Panc1 (cell line): ENCODE measurements around the gene DLL3. TPM values are rescaled to one million over a fixed set of nuclear protein-coding genes. Genes with fewer than 3 reads are reported as not detected.
"Not testable (repeated sequence)": the region's sequence is repeated elsewhere in the genome, so short reads cannot be mapped to it uniquely, and the experiment has no call there.

ENCODE experiments used
- ATAC-seq: fragments of 200-7000 bp; cut with Tn5 transposase; 2 replicates; pipeline ENCODE4 v1.9.1; 2020; ENCODE audit warnings: mild to moderate bottlenecking, moderate library complexity
- BruUV-seq: library from RNA; stranded (reverse); fragments of 400-500 nt; replicated peaks from 2 replicates; lab custom pipeline; 2021; lab: Mats Ljungman, UMichigan
- CTCF ChIA-PET: fragments of 300-600 bp; sonication (Branson Sonifier 250); formaldehyde crosslinking; loops from one replicate; lab custom pipeline; 2022; ENCODE audit warnings: antibody characterized with exemption; lab: Charles Lee
- POLR2A ChIA-PET: fragments of 300-600 bp; sonication (Branson Sonifier 250); formaldehyde crosslinking; loops from one replicate; lab custom pipeline; 2022; ENCODE audit warnings: antibody characterized with exemption; lab: Charles Lee
- DNase-seq: peaks from one replicate; pipeline ENCODE4 v3.0.0-alpha.2; 2010; ENCODE audit warnings: low read depth, low spot score
- H3K27ac ChIP-seq: 2 replicates; pipeline ENCODE4 v1.5.1; 2011; ENCODE audit warnings: mild to moderate bottlenecking, low read length, inconsistent platforms
- H3K27me3 ChIP-seq: fragments of 200-500 bp; sonication (Bioruptor generic); 2 replicates; pipeline ENCODE4 v1.6.0; 2014; ENCODE audit warnings: low read length, inconsistent platforms; ENCODE audit not compliant: control insufficient read depth, insufficient read depth
- H3K36me3 ChIP-seq: fragments of 200-500 bp; sonication (Bioruptor generic); 2 replicates; pipeline ENCODE4 v1.5.1; 2014; ENCODE audit warnings: inconsistent platforms, mild to moderate bottlenecking, low read length, moderate library complexity; ENCODE audit not compliant: control insufficient read depth, insufficient read depth
- H3K4me1 ChIP-seq: 2 replicates; pipeline ENCODE4 v1.5.1; 2011; ENCODE audit warnings: inconsistent platforms, mild to moderate bottlenecking, low read length, moderate library complexity; ENCODE audit not compliant: control insufficient read depth, insufficient read depth
- H3K4me3 ChIP-seq, 2 experiments: 2 replicates each; pipeline ENCODE4 v1.5.1; 2011 to 2012; ENCODE audit warnings: low read depth in 2 of 2, low read length in 2 of 2, mild to moderate bottlenecking in 2 of 2, inconsistent platforms in 1 of 2, moderate library complexity in 1 of 2
- H3K9me3 ChIP-seq: fragments of 200-500 bp; sonication (Bioruptor generic); 2 replicates; pipeline ENCODE4 v1.5.1; 2014; ENCODE audit warnings: low read depth, mild to moderate bottlenecking, inconsistent platforms, low read length, moderate library complexity; ENCODE audit not compliant: control insufficient read depth, insufficient read depth
- CTCF ChIP-seq: fragments of 450-650 bp; IDR thresholded peaks from 2 replicates; pipeline ENCODE4 v1.5.1; 2017; ENCODE audit warnings: mild to moderate bottlenecking
- POLR2AphosphoS5 ChIP-seq: IDR thresholded peaks from 2 replicates; pipeline ENCODE4 v1.6.1; 2012; ENCODE audit warnings: mild to moderate bottlenecking, low read depth, low read length, moderate library complexity
- REST ChIP-seq, 2 experiments: IDR thresholded peaks; 2 replicates each; pipeline ENCODE4 v1.6.1; 2011 to 2012; ENCODE audit warnings: low read depth in 2 of 2, control low read depth in 1 of 2, low read length in 1 of 2, mild to moderate bottlenecking in 1 of 2, moderate library complexity in 1 of 2; ENCODE audit not compliant: insufficient read depth in 1 of 2
- SIN3A ChIP-seq: IDR thresholded peaks from 2 replicates; pipeline ENCODE4 v1.6.1; 2012; ENCODE audit warnings: low read depth, mild to moderate bottlenecking, low read length, moderate library complexity, borderline replicate concordance; ENCODE audit not compliant: insufficient read depth
- TCF7L2 ChIP-seq: IDR thresholded peaks from 2 replicates; pipeline ENCODE4 v1.6.1; 2011; ENCODE audit warnings: mild to moderate bottlenecking, low read depth, low read length, inconsistent platforms
- in situ Hi-C: cut with HindIII; loops from 2 replicates; pipeline ENCODE4 v1.10.0; 2016; ENCODE audit warnings: low sequenced_read_pairs, low pct_unique_long_range_greater_than_20kb
- intact Hi-C: fragments of 100-400 bp; cut with micrococcal nuclease; formaldehyde crosslinking; loops from one replicate; pipeline ENCODE4 v1.10.0; 2022; ENCODE audit not compliant: unreplicated experiment
- total RNA-seq: library from RNA; stranded (reverse); gene quantifications from one replicate; pipeline ENCODE4 v1.2.1, GENCODE V29; 2021; ENCODE audit not compliant: unreplicated experiment

Gene DLL3
- total RNA-seq, 1 experiment from 2014 or later = 76.9 TPM

GRCh38 chr19:39449116-39449797, 49.5 kb upstream of the DLL3 start:
- BruUV-seq = no TSS peak
- peaks cover 40% of the 10 kb centered on the region for H3K36me3 ChIP-seq
- no peaks in the 10 kb centered on the region for H3K9me3 ChIP-seq
- CTCF ChIA-PET = interaction anchor here (0.5 to 4.6 kb wide), 12 partner anchors 9 to 300 kb away, joined by 3 to 36 read pairs (median 6); partner anchors contain the start of genes EID2 and RPS16
- H3K4me3 ChIP-seq = no peak overlapping the region
- no peaks in the 10 kb centered on the region for H3K27me3 ChIP-seq
- DNase-seq (no peak), ATAC-seq (no peak)
- intact Hi-C loops = no loop called here
- in situ Hi-C loops = no loop called here
- TF ChIP-seq REST (IDR thresholded peaks at IDR 0.05; ENCODE audit: insufficient read depth in 1 of 2, low read depth in 2 of 2, low read length in 1 of 2) (no peak), POLR2AphosphoS5 (no peak), SIN3A (no peak), CTCF (no peak), TCF7L2 (no peak)
- peaks cover 31% of the 10 kb centered on the region for H3K4me1 ChIP-seq
- H3K27ac ChIP-seq = no peak overlapping the region
- POLR2A ChIA-PET = interaction anchor here (0.5 to 9.0 kb wide), 14 partner anchors 16 to 888 kb away, joined by 3 to 254 read pairs (median 7); partner anchors contain the start of genes EID2B and RPS16

DNA sequence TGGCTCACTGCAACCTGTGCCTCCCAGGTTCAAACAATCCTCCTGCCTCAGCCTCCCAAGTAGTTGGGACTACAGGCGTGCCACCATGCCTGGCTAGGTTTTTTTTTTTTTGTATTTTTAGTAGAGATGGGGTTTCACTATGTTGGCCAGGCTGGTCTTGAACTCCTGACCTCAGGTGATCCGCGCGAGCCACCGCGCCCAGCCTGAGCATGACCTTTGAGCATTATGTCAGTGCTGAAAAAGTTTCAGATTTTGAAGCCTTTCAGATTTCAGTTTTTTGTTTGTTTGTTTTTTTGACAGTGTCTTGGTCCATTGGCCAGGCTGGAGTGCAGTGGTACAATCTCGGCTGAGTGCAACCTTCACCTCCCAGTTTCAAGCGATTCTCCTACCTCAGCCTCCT, 47.5 kb upstream of the DLL3 start:
- DNase-seq, H3K9me3 ChIP-seq, BruUV-seq, H3K4me3 ChIP-seq, H3K27me3 ChIP-seq, H3K27ac ChIP-seq, ATAC-seq: not testable (repeated sequence)
- Histone ChIP-seq H3K4me1 (peaks cover 29% of the 10 kb centered on the region), H3K36me3 (peaks cover 47% of the 10 kb centered on the region)
- intact Hi-C loops (loop anchor here (2.0 kb wide), 1 partner anchor 22 kb away; no protein-coding TSS in a partner anchor), in situ Hi-C loops (loop anchor here (5.0 kb wide), 1 partner anchor 51 kb away; no protein-coding TSS in a partner anchor)
- POLR2A ChIA-PET = interaction anchor here (0.6 to 9.0 kb wide), 2 partner anchors 9 to 18 kb away, joined by 3 to 254 read pairs; partner anchors contain the start of gene RPS16
- CTCF ChIA-PET = interaction anchor here (0.6 to 1.5 kb wide), 3 partner anchors 11 to 391 kb away, joined by 3 read pairs; partner anchors contain the start of gene EID2B

DNA sequence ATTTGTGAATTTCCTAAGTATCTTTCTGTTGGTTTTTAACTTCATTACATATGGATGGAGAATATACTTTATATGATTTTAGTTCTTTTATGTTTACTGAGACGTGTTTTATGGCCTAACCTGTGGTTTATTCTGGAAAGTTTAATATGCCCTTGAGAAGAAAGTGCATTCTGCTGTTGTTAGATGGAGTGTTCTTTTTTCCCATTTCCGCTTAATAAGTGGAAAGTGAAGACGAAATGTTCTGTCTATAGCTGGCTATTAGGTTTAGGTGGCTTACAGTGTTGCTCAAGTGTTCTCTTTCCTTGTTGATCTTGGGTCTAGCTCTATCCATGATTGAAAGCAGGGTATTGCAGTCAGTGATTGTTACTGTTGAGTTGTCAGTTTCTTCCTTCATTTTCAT, 35.3 kb upstream of the DLL3 start:
- ChIA-PET POLR2A (interaction anchor here (0.7 to 2.0 kb wide), 7 partner anchors 18 to 898 kb away, joined by 3 to 16 read pairs (median 7); partner anchors contain the start of genes DLL3, RPS16 and SUPT5H), CTCF (interaction anchor here (0.6 to 4.7 kb wide), 7 partner anchors 10 to 451 kb away, joined by 3 to 57 read pairs (median 6); partner anchors contain the start of genes DLL3 and SUPT5H)
- DNase-seq = no peak
- no peak for ATAC-seq
- Histone ChIP-seq H3K27ac (no peak overlapping the region), H3K4me3 (no peak overlapping the region), H3K4me1 (no peaks in the 10 kb centered on the region), H3K9me3 (no peaks in the 10 kb centered on the region), H3K27me3 (no peaks in the 10 kb centered on the region), H3K36me3 (peaks cover 73% of the 10 kb centered on the region)
- TF ChIP-seq REST (IDR thresholded peaks at IDR 0.05; ENCODE audit: insufficient read depth in 1 of 2, low read depth in 2 of 2, low read length in 1 of 2) = no peak
- TF ChIP-seq SIN3A = no peak
- no TSS peak for BruUV-seq
- in situ Hi-C loops (no loop called here), intact Hi-C loops (no loop called here)
